Astrocyte (in vitro differentiated cells and primary cell): ENCODE data around the gene FTH1.

Experiments used
- EZH2 ChIP-seq: IDR thresholded peaks from 2 replicates; pipeline ENCODE4 v1.6.1; 2012; ENCODE audit warnings: mild to moderate bottlenecking, low read length, inconsistent platforms; ENCODE audit not compliant: insufficient read depth
- TF ChIP-seq, protein P1 (sequence below): IDR thresholded peaks from 2 replicates; pipeline ENCODE4 v1.5.1; 2011; ENCODE audit warnings: low read depth, mild to moderate bottlenecking, inconsistent platforms, low read length, moderate library complexity; ENCODE audit not compliant: insufficient read depth

- TF ChIP-seq, protein P1, sequence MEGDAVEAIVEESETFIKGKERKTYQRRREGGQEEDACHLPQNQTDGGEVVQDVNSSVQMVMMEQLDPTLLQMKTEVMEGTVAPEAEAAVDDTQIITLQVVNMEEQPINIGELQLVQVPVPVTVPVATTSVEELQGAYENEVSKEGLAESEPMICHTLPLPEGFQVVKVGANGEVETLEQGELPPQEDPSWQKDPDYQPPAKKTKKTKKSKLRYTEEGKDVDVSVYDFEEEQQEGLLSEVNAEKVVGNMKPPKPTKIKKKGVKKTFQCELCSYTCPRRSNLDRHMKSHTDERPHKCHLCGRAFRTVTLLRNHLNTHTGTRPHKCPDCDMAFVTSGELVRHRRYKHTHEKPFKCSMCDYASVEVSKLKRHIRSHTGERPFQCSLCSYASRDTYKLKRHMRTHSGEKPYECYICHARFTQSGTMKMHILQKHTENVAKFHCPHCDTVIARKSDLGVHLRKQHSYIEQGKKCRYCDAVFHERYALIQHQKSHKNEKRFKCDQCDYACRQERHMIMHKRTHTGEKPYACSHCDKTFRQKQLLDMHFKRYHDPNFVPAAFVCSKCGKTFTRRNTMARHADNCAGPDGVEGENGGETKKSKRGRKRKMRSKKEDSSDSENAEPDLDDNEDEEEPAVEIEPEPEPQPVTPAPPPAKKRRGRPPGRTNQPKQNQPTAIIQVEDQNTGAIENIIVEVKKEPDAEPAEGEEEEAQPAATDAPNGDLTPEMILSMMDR = no peak
- no peak for TF ChIP-seq EZH2
Observed at GRCh38 chr11:61921446-61921845, 46.0 kb downstream of the FTH1 start.
